ENCODE measurements around the gene PCNX2. TPM values are rescaled to one million over a fixed set of nuclear protein-coding genes. Genes with fewer than 3 reads are reported as not detected.

Gene PCNX2
- total and polyA plus RNA-seq, 2 donors (not counting 3 experiments of a cell fraction or from before 2014, with no cell fraction given): 6.6 to 11.0 TPM

DNA sequence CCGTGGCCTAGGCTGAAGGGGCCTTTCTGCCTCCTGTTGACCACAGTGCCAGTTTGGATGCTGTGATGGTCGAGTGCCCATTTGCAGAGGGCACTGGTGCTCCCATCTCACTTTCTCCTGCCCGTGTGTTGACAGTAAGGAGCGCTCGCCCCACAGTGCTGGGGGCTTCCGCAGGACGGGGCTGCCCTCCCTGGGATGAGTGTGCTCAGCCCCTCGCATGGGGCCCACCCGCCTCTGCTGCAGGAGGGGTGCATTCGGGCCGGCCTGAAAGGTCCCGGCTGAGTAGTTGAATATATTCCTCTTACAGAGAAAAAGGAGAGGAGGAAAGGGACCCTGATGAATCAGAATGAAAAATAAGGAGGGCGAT is 307.8 kb downstream of the PCNX2 start:
- intact Hi-C loops (cut with micrococcal nuclease): no loop called here
- FAIRE-seq: no peak

More for the DNA sequence above, 307.8 kb downstream of the PCNX2 start:
- Histone ChIP-seq H3K79me2 (ENCODE audit: control insufficient read depth, insufficient read depth, low read length) (no peaks in the 10 kb centered on the region), H4K20me1 (replicated peaks; ENCODE audit: control insufficient read depth, extremely low read depth, insufficient read depth, low read length) (no peaks in the 10 kb centered on the region), H3K27ac (ENCODE audit: insufficient read depth, low read depth, low read length) (no peak overlapping the region), H3K36me3 (ENCODE audit: control insufficient read depth in 2 of 2, extremely low read depth in 1 of 2, insufficient read depth in 2 of 2, low read length in 2 of 2) (no peaks in the 10 kb centered on the region), H3K4me1 (ENCODE audit: control insufficient read depth, extremely low read depth, insufficient read depth, low read length) (no peaks in the 10 kb centered on the region), H3K9me3 (replicated peaks; ENCODE audit: control insufficient read depth, insufficient read depth, low read length) (no peaks in the 10 kb centered on the region), H3K9ac (replicated peaks; ENCODE audit: extremely low read depth, insufficient read depth, low read length) (no peak overlapping the region), H3K4me3 (replicated peaks in 1 of 3; ENCODE audit: insufficient read depth in 1 of 3, low read depth in 1 of 3, low read length in 3 of 3) (no peak overlapping the region), H3K9me1 (replicated peaks; ENCODE audit: control insufficient read depth, extremely low read depth, insufficient read depth, low read length) (no peaks in the 10 kb centered on the region), H2AFZ (ENCODE audit: low read depth, low read length) (no peak overlapping the region), H3K27me3 (ENCODE audit: control insufficient read depth in 2 of 2, insufficient read depth in 2 of 2, low read length in 2 of 2) (no peaks in the 10 kb centered on the region), H3K4me2 (ENCODE audit: insufficient read depth, low read length) (no peak overlapping the region)
- dilution Hi-C loops (cut with MboI; ENCODE audit: extremely low pct_ligation_motif_present, low sequenced_read_pairs): no loop called here
- no peak for DNase-seq (ENCODE audit: low read depth, low spot score)
- POLR2A ChIA-PET: no interaction called here
- CTCF ChIA-PET: interaction anchor here (1.2 to 1.3 kb wide), 2 partner anchors 13 to 28 kb away, joined by 3 read pairs; no protein-coding TSS in a partner anchor
- BruUV-seq (replicated peaks): no TSS peak
- TF ChIP-seq FOS (IDR thresholded peaks at IDR 0.05; ENCODE audit: borderline replicate concordance, insufficient read depth, low read length): no peak
- TF ChIP-seq POLR2A (IDR thresholded peaks at IDR 0.05; ENCODE audit: low read depth, low read length): no peak
- no peak for TF ChIP-seq GATA2 (IDR thresholded peaks at IDR 0.05; ENCODE audit: insufficient read depth, insufficient read length, low read depth, low read length)
- TF ChIP-seq, protein P1, sequence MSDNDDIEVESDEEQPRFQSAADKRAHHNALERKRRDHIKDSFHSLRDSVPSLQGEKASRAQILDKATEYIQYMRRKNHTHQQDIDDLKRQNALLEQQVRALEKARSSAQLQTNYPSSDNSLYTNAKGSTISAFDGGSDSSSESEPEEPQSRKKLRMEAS (IDR thresholded peaks at IDR 0.05; ENCODE audit: insufficient read depth, insufficient read length): no peak
- TF ChIP-seq POLR2AphosphoS5 (IDR thresholded peaks at IDR 0.05; ENCODE audit: insufficient read depth, low read depth, low read length): no peak
- TF ChIP-seq, protein P2, sequence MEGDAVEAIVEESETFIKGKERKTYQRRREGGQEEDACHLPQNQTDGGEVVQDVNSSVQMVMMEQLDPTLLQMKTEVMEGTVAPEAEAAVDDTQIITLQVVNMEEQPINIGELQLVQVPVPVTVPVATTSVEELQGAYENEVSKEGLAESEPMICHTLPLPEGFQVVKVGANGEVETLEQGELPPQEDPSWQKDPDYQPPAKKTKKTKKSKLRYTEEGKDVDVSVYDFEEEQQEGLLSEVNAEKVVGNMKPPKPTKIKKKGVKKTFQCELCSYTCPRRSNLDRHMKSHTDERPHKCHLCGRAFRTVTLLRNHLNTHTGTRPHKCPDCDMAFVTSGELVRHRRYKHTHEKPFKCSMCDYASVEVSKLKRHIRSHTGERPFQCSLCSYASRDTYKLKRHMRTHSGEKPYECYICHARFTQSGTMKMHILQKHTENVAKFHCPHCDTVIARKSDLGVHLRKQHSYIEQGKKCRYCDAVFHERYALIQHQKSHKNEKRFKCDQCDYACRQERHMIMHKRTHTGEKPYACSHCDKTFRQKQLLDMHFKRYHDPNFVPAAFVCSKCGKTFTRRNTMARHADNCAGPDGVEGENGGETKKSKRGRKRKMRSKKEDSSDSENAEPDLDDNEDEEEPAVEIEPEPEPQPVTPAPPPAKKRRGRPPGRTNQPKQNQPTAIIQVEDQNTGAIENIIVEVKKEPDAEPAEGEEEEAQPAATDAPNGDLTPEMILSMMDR (IDR thresholded peaks at IDR 0.05; ENCODE audit: extremely low read depth in 1 of 2, insufficient read depth in 1 of 2, low read depth in 1 of 2, low read length in 2 of 2): no peak
- no peak for TF ChIP-seq EZH2 (IDR thresholded peaks at IDR 0.05; ENCODE audit: borderline replicate concordance, low read depth, low read length, severe bottlenecking)
- no peak for TF ChIP-seq MYC (IDR thresholded peaks at IDR 0.05; ENCODE audit: low read depth, low read length)
